Subcutaneous adipose tissue (tissue), 4 donors: Measurements from ENCODE around the gene TSHB. TPM values are rescaled to one million over a fixed set of nuclear protein-coding genes. Genes with fewer than 3 reads are reported as not detected.

Source experiments
- CTCF ChIP-seq: fragments of 450-650 bp; IDR thresholded peaks from one replicate; pipeline ENCODE4 v1.5.1; 2016; ENCODE audit warnings: low read depth, mild to moderate bottlenecking, control low read depth, antibody characterized with exemption, moderate library complexity
- total RNA-seq, 4 donors: library from RNA; depleted of rRNA; stranded (reverse); fragments of >200 nt; gene quantifications; one replicate each; pipeline ENCODE4 v1.1.0, GENCODE V29; 2016

Gene TSHB
- total RNA-seq, 4 donors from 2014 or later: not detected

- no peak for TF ChIP-seq CTCF
Measured at GRCh38 chr1:115077286-115077983, 47.8 kb downstream of the TSHB start.

- no peak for TF ChIP-seq CTCF
Measured at GRCh38 chr1:115077984-115078330, 48.3 kb downstream of the TSHB start.

GRCh38 chr1:115078708-115079107 is 49.1 kb downstream of the TSHB start:
- no peak for TF ChIP-seq CTCF

- no peak for TF ChIP-seq CTCF
Measured at GRCh38 chr1:115082949-115083348, 53.3 kb downstream of the TSHB start.

Other genes with a start within 250 kb of the TSHB start
- 10 to 100 TPM; 32.8 to 49.0 (median 35.1) TPM for gene SIKE1, start 249.1 kb upstream of the TSHB start, total RNA-seq
- gene SYCP1, start 175.0 kb upstream of the TSHB start, total RNA-seq: under 1 TPM in 2 of 4 donors, not detected in 2; 0.33 to 0.44 TPM
- 1 to 10 TPM; 1.0 to 5.1 (median 2.2) TPM for gene TSPAN2, start 59.7 kb downstream of the TSHB start, total RNA-seq